GM12892 (cell line): Measurements from ENCODE around the gene C2orf74.

Experiments
- POLR2A ChIP-seq: IDR thresholded peaks from 2 replicates; pipeline ENCODE4 v1.6.1; 2011; ENCODE audit warnings: low read depth, low read length, control low read depth
- POLR2AphosphoS5 ChIP-seq: IDR thresholded peaks from 2 replicates; pipeline ENCODE4 v1.6.1; 2011; ENCODE audit warnings: low read depth, low read length, control low read depth
- TAF1 ChIP-seq: IDR thresholded peaks from 2 replicates; pipeline ENCODE4 v1.6.1; 2011; ENCODE audit warnings: low read depth, mild to moderate bottlenecking, control low read depth, low read length, borderline replicate concordance

DNA sequence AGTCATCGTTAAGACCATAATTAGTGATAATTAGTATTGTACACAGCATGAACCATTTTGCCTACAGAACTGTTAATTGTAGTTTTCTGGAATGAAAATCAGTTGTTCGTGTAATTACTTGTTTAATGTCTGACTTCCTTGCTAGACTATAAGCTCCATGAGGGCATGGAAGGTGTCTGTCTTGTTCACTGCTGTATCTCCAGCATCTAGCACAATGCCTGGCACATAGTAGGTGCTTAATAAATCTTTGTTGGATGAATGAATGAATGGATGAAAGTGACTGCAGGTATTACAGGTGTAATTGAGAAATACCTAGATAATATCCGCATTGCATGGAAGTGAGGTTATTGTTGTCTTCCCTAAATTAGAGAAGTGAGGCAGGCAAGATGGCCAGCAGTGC lies 21.8 kb downstream of the C2orf74 start:
- TF ChIP-seq POLR2A (no peak), TAF1 (no peak), POLR2AphosphoS5 (no peak)
